Spleen (tissue), 11 donors: Measurements from ENCODE around the gene NHLRC4. TPM values are rescaled to one million over a fixed set of nuclear protein-coding genes. Genes with fewer than 3 reads are reported as not detected.

Experiments
- DNase-seq: peaks from one replicate; pipeline ENCODE4 v3.0.0-alpha.2; 2020
- H3K27ac ChIP-seq, 8 donors: fragments of 200-600 bp; sonication (generic) in 7 of 8; 1 replicate in 4 of 8; 2 replicates in 4 of 8; pipeline versions ENCODE4 v1.5.0 to v1.8.0; 2016 to 2021; ENCODE audit warnings: inconsistent platforms in 4 of 8, mild to moderate bottlenecking in 4 of 8, moderate library complexity in 1 of 8
- H3K27me3 ChIP-seq, 7 donors: fragments of 200-600 bp; sonication (generic) in 6 of 7; replicated peaks in 1 of 7; 1 replicate in 4 of 7; 2 replicates in 3 of 7; pipeline versions ENCODE4 v1.5.0 to v1.8.0; 2016 to 2021; ENCODE audit warnings: inconsistent platforms in 3 of 7, mild to moderate bottlenecking in 1 of 7
- H3K36me3 ChIP-seq, 6 donors: fragments of 200-600 bp; sonication (generic) in 5 of 6; 1 replicate in 4 of 6; 2 replicates in 2 of 6; pipeline versions ENCODE4 v1.5.0 to v1.8.0; 2016 to 2021; ENCODE audit warnings: inconsistent platforms in 2 of 6
- H3K4me1 ChIP-seq, 6 donors: fragments of 200-600 bp; sonication (generic) in 5 of 6; 1 replicate in 3 of 6; 2 replicates in 3 of 6; pipeline versions ENCODE4 v1.5.0 to v1.8.0; 2016 to 2021; ENCODE audit warnings: inconsistent platforms in 3 of 6
- H3K4me3 ChIP-seq, 8 donors: fragments of 200-600 bp; sonication (generic) in 7 of 8; 1 replicate in 4 of 8; 2 replicates in 4 of 8; pipeline versions ENCODE4 v1.5.0 to v1.8.0; 2016 to 2021; ENCODE audit warnings: inconsistent platforms in 4 of 8, mild to moderate bottlenecking in 4 of 8, moderate library complexity in 2 of 8
- H3K9me3 ChIP-seq, 8 donors: fragments of 200-600 bp; sonication (generic) in 7 of 8; 1 replicate in 4 of 8; 2 replicates in 4 of 8; pipeline versions ENCODE4 v1.5.0 to v1.8.0; 2016 to 2021; ENCODE audit warnings: inconsistent platforms in 4 of 8
- POLR2A ChIP-seq, 3 donors: fragments of 450-650 bp; IDR thresholded peaks; one replicate each; pipeline ENCODE4 v1.5.1; 2017; ENCODE audit warnings: antibody characterized with exemption in 3 of 3, mild to moderate bottlenecking in 1 of 3
- POLR2AphosphoS5 ChIP-seq, 3 donors: sonication (generic); formaldehyde crosslinking; IDR thresholded peaks; one replicate each; pipeline ENCODE4 v1.5.1; 2017; ENCODE audit warnings: antibody characterized with exemption in 3 of 3
- WGBS, 5 donors: extraction: QIAGEN DNeasy Blood & Tissue Kit in 3 of 5; methylation state at CpG; one replicate each; pipeline versions ENCODE4 v1.1.5 to v1.1.7; 2013 to 2018; 5-methylcytosine and 5-hydroxymethylcytosine counted together
- intact Hi-C: fragments of 100-400 bp; cut with DNase I; formaldehyde crosslinking; loops from one replicate; pipeline ENCODE4 v1.15.0; 2023; ENCODE audit warnings: low total_unique reads
- polyA plus RNA-seq, 3 donors: library from polyadenylated mRNA; stranded (reverse); fragments of 200-250 nt; gene quantifications; one replicate each; pipeline ENCODE4 v1.2.1, GENCODE V29; 2013
- total RNA-seq, 7 donors: library from RNA; depleted of rRNA in 3 of 7; stranded (reverse); fragments of >200 nt in 3 of 7; fragmentation: NEBNext Ultra II Directional in 4 of 7; extraction: Animal tissue kit (Norgen Biotek cat#: 25700) in 4 of 7; gene quantifications; one replicate each; pipeline versions ENCODE4 v1.1.0 to v1.2.1, GENCODE V29; 2016 to 2021
- TF ChIP-seq, protein P1 (sequence below), 11 experiments: fragments of 200-600 bp in 7 of 11; fragments of 450-650 bp in 4 of 11; sonication (generic) in 4 of 11; IDR thresholded peaks in 8 of 11; conservative IDR thresholded peaks in 3 of 11; 1 replicate in 7 of 11; 2 replicates in 4 of 11; pipeline versions ENCODE4 v1.4.0 to v1.8.0; 2016 to 2021; ENCODE audit warnings: antibody characterized with exemption in 11 of 11, inconsistent platforms in 4 of 11, mild to moderate bottlenecking in 1 of 11
- donor health status: healthy with polysubstance abuse.
- donor health status: DM: no; HTN: no; CAD: no; lungs with moderate emphysema.
- donor health status: DM: no; HTN: no; CAD: no.
- donor health status: Bipolar disorder and iron deficiency.
- donor health status: healthy.
- donor health status: DM: no; HTN: no; CAD: no.
- donor health status: DM: yes; HTN: yes; CAD: no.

The NHLRC4 gene
- total and polyA plus RNA-seq, 10 donors: 1.5 to 8.8 (median 4.2) TPM

DNA sequence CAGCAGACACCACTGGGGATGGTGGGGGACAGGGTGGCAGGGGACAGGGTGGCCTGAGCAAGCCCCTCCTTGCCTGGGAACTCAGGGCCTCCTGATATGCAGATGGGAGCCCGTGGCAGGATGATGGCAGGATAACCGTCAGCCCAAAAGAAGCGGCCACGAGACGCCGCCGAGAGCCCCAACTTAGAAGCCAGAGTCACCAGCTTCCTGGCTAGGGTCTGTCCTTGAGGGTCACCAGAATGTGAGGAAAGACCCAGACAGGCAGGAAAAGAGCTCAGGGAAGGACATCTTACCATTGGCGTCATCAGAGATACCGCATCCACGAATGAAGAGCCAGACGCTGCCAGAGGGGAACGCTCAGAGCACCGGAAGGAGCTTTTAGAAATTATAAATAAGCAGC, 42.5 kb downstream of the NHLRC4 start:
- DNase-seq: no peak
- Histone ChIP-seq H3K4me3 (no peak overlapping the region), H3K36me3 (peaks cover 0 to 13% (median 0%) of the 10 kb centered on the region in 6 donors), H3K9me3 (peaks cover 0 to 10% (median 7%) of the 10 kb centered on the region in 8 donors), H3K27me3 (no peaks in the 10 kb centered on the region), H3K27ac (peak overlapping the region in 5 of 8 donors; percentile 9 to 60 (median 26)), H3K4me1 (peaks cover 0 to 27% (median 18%) of the 10 kb centered on the region in 6 donors)
- intact Hi-C loops: no loop called here
- 70 to 75% (median 74%) methylated on average over 13 of the region's 13 CpGs for WGBS, 5 donors
- TF ChIP-seq POLR2A (IDR thresholded peaks at IDR 0.05) (no peak), POLR2AphosphoS5 (IDR thresholded peaks at IDR 0.05) (no peak)
- TF ChIP-seq, protein P1, sequence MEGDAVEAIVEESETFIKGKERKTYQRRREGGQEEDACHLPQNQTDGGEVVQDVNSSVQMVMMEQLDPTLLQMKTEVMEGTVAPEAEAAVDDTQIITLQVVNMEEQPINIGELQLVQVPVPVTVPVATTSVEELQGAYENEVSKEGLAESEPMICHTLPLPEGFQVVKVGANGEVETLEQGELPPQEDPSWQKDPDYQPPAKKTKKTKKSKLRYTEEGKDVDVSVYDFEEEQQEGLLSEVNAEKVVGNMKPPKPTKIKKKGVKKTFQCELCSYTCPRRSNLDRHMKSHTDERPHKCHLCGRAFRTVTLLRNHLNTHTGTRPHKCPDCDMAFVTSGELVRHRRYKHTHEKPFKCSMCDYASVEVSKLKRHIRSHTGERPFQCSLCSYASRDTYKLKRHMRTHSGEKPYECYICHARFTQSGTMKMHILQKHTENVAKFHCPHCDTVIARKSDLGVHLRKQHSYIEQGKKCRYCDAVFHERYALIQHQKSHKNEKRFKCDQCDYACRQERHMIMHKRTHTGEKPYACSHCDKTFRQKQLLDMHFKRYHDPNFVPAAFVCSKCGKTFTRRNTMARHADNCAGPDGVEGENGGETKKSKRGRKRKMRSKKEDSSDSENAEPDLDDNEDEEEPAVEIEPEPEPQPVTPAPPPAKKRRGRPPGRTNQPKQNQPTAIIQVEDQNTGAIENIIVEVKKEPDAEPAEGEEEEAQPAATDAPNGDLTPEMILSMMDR (IDR thresholded peaks at IDR 0.05 in 8 of 11, conservative IDR thresholded peaks at IDR 0.05 in 3 of 11): no peak

DNA sequence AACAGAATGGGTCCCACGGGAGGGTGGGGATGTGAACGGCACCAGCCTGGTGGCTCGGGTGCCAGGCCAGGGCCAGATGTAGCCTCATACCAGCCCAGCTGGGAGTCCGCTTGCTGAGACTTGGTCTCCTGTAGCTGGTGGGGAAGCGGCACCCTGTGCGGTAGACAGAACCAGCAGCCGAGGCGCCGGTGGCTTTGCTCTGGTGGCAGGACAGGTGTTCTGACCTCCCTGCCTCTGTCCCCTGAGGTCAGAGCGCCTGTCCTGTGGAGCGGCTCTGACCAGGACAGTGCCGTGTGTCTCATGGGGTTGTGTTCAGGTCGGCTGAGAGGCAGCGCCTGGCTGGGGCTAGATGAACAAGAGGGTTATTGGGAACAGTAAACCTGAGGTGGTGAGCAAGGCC, 43.2 kb downstream of the NHLRC4 start:
- Histone ChIP-seq H3K9me3 (peaks cover 0 to 7% (median 5%) of the 10 kb centered on the region in 8 donors), H3K36me3 (peaks cover 0 to 13% (median 0%) of the 10 kb centered on the region in 6 donors), H3K4me3 (no peak overlapping the region), H3K27me3 (no peaks in the 10 kb centered on the region), H3K27ac (peak overlapping the region in 5 of 8 donors; percentile 9 to 60 (median 26)), H3K4me1 (peaks cover 0 to 27% (median 18%) of the 10 kb centered on the region in 6 donors)
- DNase-seq: no peak
- intact Hi-C loops: no loop called here
- TF ChIP-seq, protein P1 (IDR thresholded peaks at IDR 0.05 in 8 of 11, conservative IDR thresholded peaks at IDR 0.05 in 3 of 11): no peak
- no peak for TF ChIP-seq POLR2AphosphoS5 (IDR thresholded peaks at IDR 0.05)
- TF ChIP-seq POLR2A (IDR thresholded peaks at IDR 0.05): no peak
- 80 to 94% (median 81%) methylated on average over 6 to 14 of the region's 14 CpGs for WGBS, 5 donors

DNA sequence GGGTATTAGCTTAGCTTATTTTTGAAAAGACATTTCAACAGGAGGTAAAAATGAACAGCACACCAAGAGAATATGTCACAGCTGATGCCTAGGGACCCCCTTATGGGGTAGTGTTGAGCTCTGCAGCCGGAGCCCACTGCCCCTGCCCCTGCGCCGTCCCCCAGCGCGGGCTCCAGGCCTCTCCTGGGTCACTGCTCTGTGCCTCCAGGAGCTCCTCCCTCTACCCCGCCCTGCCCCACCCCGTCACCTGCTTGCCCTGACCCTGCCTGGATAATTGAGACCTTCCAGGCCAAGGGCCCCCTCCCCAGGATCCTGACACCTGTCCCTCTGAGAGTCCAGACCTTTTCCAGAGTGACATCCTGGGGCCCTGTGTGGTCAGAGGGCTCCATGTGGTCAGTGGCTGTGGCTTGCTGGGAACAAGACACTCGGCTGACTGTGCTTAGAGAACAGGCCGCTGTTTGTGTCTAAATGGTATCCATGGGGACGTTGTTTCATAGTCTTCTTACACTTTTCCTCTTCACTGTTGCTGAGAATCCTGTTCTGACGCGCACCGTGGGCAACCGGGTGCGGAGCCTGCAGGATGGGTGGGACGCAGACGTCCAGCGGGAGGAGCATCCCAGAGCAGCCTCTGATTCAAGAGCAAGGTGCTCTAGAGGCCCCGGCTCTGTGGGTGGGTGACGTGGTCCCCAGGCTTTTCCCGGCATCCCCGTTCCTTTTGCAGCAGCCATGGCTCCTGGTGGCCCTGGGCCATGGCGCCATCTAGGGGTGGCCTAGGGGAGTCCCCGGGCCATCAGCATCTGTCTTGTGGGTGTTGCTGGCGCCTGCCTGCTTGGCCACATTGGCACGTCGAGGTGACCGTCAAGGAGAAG, 43.9 kb downstream of the NHLRC4 start:
- no peak overlapping the region for H3K4me3 ChIP-seq
- WGBS, 5 donors: 71 to 83% (median 73%) methylated on average over 16 to 28 of the region's 28 CpGs
- H3K36me3 ChIP-seq: peaks cover 0 to 6% (median 0%) of the 10 kb centered on the region in 6 donors
- H3K27ac ChIP-seq: peak overlapping the region in 1 of 8 donors; percentile 60
- intact Hi-C loops: no loop called here
- no peaks in the 10 kb centered on the region for H3K27me3 ChIP-seq
- TF ChIP-seq, protein P1 (IDR thresholded peaks at IDR 0.05 in 8 of 11, conservative IDR thresholded peaks at IDR 0.05 in 3 of 11): peak; percentile 41 to 91 (median 75)
- TF ChIP-seq POLR2A (IDR thresholded peaks at IDR 0.05): no peak
- TF ChIP-seq POLR2AphosphoS5 (IDR thresholded peaks at IDR 0.05): peak; percentile 7 to 62 (median 50)
- H3K4me1 ChIP-seq: peaks cover 0 to 27% (median 18%) of the 10 kb centered on the region in 6 donors
- peak; percentile 86 for DNase-seq
- no peaks in the 10 kb centered on the region for H3K9me3 ChIP-seq

DNA sequence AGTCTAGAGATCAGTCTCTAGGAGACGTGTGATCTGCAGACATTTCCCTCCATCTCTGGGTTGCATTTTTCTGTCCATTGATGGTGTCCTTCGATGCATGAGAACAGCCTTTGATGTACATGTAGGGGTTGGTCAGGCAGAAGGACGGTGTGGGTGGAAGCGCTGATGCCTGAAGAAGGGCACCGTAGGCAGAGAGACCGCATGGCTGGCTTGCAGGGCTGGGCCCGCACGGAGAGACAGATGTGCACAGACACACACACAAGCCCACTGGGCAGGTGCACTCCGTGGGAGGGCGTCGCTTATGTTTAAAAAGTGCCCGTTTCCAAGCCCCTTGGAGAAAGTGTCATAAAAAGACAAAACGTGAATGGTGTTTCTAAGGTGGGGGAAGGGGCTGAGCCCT, 48.3 kb downstream of the NHLRC4 start:
- H3K27ac ChIP-seq: no peak overlapping the region
- H3K36me3 ChIP-seq: peaks cover 0 to 37% (median 5%) of the 10 kb centered on the region in 6 donors
- TF ChIP-seq, protein P1 (IDR thresholded peaks at IDR 0.05 in 8 of 11, conservative IDR thresholded peaks at IDR 0.05 in 3 of 11): no peak
- TF ChIP-seq POLR2A (IDR thresholded peaks at IDR 0.05): no peak
- H3K9me3 ChIP-seq: no peaks in the 10 kb centered on the region
- intact Hi-C loops: no loop called here
- no peak for DNase-seq
- WGBS, 5 donors: 76 to 88% (median 81%) methylated on average over 13 of the region's 13 CpGs
- no peaks in the 10 kb centered on the region for H3K27me3 ChIP-seq
- H3K4me3 ChIP-seq: no peak overlapping the region
- peaks cover 0 to 13% (median 9%) of the 10 kb centered on the region in 6 donors for H3K4me1 ChIP-seq
